WTC11 (cell line): ENCODE data around the gene NXT1. TPM values are rescaled to one million over a fixed set of nuclear protein-coding genes. Genes with fewer than 3 reads are reported as not detected.

Source experiments
- ATAC-seq: fragments of 200-7000 bp; cut with Tn5 transposase; 2 replicates; pipeline ENCODE4 v1.10.0; 2021; ENCODE audit warnings: mild to moderate bottlenecking, moderate library complexity
- CTCF ChIA-PET: fragments of 300-600 bp; sonication (Branson Sonifier 250); formaldehyde crosslinking; loops from one replicate; lab custom pipeline; 2021; ENCODE audit warnings: antibody characterized with exemption; lab: Charles Lee
- POLR2A ChIA-PET: fragments of 350-600 bp; sonication (Branson Sonifier 250); formaldehyde crosslinking; loops from one replicate; lab custom pipeline; 2021; ENCODE audit warnings: antibody characterized with exemption; lab: Charles Lee
- DNase-seq: peaks from one replicate; pipeline ENCODE4 v3.0.0; 2021; ENCODE audit warnings: low spot score
- H3K27ac Mint-ChIP-seq: 2 replicates; pipeline ENCODE4 v1.8.0; 2021; ENCODE audit warnings: mixed read lengths
- H3K27me3 Mint-ChIP-seq: 2 replicates; pipeline ENCODE4 v1.8.0; 2021; ENCODE audit warnings: low read depth, mild to moderate bottlenecking, moderate library complexity, mixed read lengths
- H3K36me3 Mint-ChIP-seq: 2 replicates; pipeline ENCODE4 v1.8.0; 2021; ENCODE audit warnings: mixed read lengths
- H3K4me1 Mint-ChIP-seq: 2 replicates; pipeline ENCODE4 v1.8.0; 2022; ENCODE audit warnings: mixed read lengths
- H3K4me3 Mint-ChIP-seq: 2 replicates; pipeline ENCODE4 v1.8.0; 2021; ENCODE audit warnings: mild to moderate bottlenecking, moderate library complexity, mixed read lengths
- H3K9me3 Mint-ChIP-seq: 2 replicates; pipeline ENCODE4 v1.8.0; 2021; ENCODE audit warnings: mixed read lengths
- CREM ChIP-seq: sonication (generic); formaldehyde crosslinking; IDR thresholded peaks from 2 replicates; pipeline ENCODE4 v1.8.1; 2022; ENCODE audit warnings: mild to moderate bottlenecking, missing genetic modification reagents, moderate library complexity
- IRF2 ChIP-seq: sonication (generic); formaldehyde crosslinking; IDR thresholded peaks from 2 replicates; pipeline ENCODE4 v1.8.0; 2022; ENCODE audit warnings: low read depth, missing genetic modification reagents, borderline replicate concordance
- NFE2L1 ChIP-seq: sonication (generic); formaldehyde crosslinking; IDR thresholded peaks from 2 replicates; pipeline ENCODE4 v1.8.1; 2023; ENCODE audit warnings: missing genetic modification reagents
- OVOL2 ChIP-seq: fragments of 250-450 bp; sonication (Bioruptor Pico); IDR thresholded peaks from 2 replicates; pipeline ENCODE4 v1.9.0; 2021; ENCODE audit warnings: mild to moderate bottlenecking, borderline replicate concordance
- SMAD4 ChIP-seq: sonication (generic); formaldehyde crosslinking; IDR thresholded peaks from 2 replicates; pipeline ENCODE4 v1.8.0; 2022; ENCODE audit warnings: mild to moderate bottlenecking, missing genetic modification reagents
- ZBTB21 ChIP-seq: sonication (generic); formaldehyde crosslinking; IDR thresholded peaks from 2 replicates; pipeline ENCODE4 v1.8.1; 2023; ENCODE audit warnings: mild to moderate bottlenecking, missing genetic modification reagents, borderline replicate concordance
- total RNA-seq: library from RNA; stranded (reverse); gene quantifications from 3 replicates; pipeline ENCODE4 v1.2.3, GENCODE V29; 2021
- TF ChIP-seq, protein P1 (sequence below): sonication (generic); formaldehyde crosslinking; IDR thresholded peaks from 2 replicates; pipeline ENCODE4 v1.8.1; 2022; ENCODE audit warnings: low read depth, missing genetic modification reagents, borderline replicate concordance
- TF ChIP-seq, protein P2 (sequence below): sonication (generic); formaldehyde crosslinking; IDR thresholded peaks from 2 replicates; pipeline ENCODE4 v1.8.1; 2023; ENCODE audit warnings: mild to moderate bottlenecking, moderate library complexity, missing genetic modification reagents
- TF ChIP-seq, protein P3 (sequence below): sonication (generic); formaldehyde crosslinking; IDR thresholded peaks from 2 replicates; pipeline ENCODE4 v1.8.1; 2022; ENCODE audit warnings: mild to moderate bottlenecking, moderate library complexity, missing genetic modification reagents
- TF ChIP-seq, protein P4 (sequence below): fragments of 250-450 bp; sonication (Bioruptor Pico); IDR thresholded peaks from 2 replicates; pipeline ENCODE4 v1.9.0; 2021; ENCODE audit warnings: mild to moderate bottlenecking
- TF ChIP-seq, protein P5 (sequence below): sonication (generic); formaldehyde crosslinking; IDR thresholded peaks from 2 replicates; pipeline ENCODE4 v1.8.1; 2022; ENCODE audit warnings: low read depth, mild to moderate bottlenecking, moderate library complexity, missing genetic modification reagents, borderline replicate concordance
- TF ChIP-seq, protein P6 (sequence below): sonication (generic); formaldehyde crosslinking; IDR thresholded peaks from 2 replicates; pipeline ENCODE4 v1.8.0; 2022; ENCODE audit warnings: mild to moderate bottlenecking, missing genetic modification reagents
- TF ChIP-seq, protein P7 (sequence below): sonication (generic); formaldehyde crosslinking; conservative IDR thresholded peaks from 2 replicates; pipeline ENCODE4 v1.8.1; 2023; ENCODE audit warnings: mild to moderate bottlenecking, low read depth, missing genetic modification reagents, moderate library complexity
- TF ChIP-seq, protein P8 (sequence below): fragments of 250-450 bp; sonication (Bioruptor Pico); IDR thresholded peaks from 2 replicates; pipeline ENCODE4 v2.1.2; 2022; ENCODE audit warnings: mild to moderate bottlenecking, moderate library complexity
- TF ChIP-seq, protein P9 (sequence below): sonication (generic); formaldehyde crosslinking; conservative IDR thresholded peaks from 2 replicates; pipeline ENCODE4 v1.8.1; 2022; ENCODE audit warnings: mild to moderate bottlenecking, missing genetic modification reagents
- TF ChIP-seq, protein P10 (sequence below): fragments of 250-450 bp; sonication (Bioruptor Pico); IDR thresholded peaks from 2 replicates; pipeline ENCODE4 v1.8.0; 2021; ENCODE audit warnings: mild to moderate bottlenecking

Gene NXT1
- total RNA-seq, 1 experiment from 2014 or later = 18.8 TPM

DNA sequence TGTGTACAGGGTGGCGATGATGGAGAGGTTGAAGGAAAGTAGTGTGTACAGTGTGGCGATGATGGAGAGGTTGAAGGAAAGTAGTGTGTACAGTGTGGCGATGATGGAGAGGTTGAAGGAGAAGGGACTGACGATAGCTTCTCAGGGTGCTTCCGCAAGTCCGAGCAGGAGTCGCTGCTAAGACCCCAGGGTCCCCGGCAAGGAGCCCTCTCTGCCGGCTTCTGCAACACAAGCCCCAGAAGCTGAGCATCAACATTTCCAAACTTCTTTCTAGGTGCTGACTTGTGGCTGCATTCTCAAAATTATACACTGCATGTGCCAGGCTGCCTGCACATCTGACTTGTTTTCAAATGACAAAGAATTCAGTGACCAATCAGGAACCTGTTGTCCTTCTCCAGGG, 47.8 kb upstream of the NXT1 start:
- Mint-ChIP-seq H3K4me3 (no peak overlapping the region), H3K9me3 (peaks cover 18% of the 10 kb centered on the region), H3K36me3 (no peaks in the 10 kb centered on the region), H3K4me1 (peaks cover 6% of the 10 kb centered on the region), H3K27ac (no peak overlapping the region), H3K27me3 (no peaks in the 10 kb centered on the region)
- ChIA-PET CTCF (interaction anchor here (0.9 to 1.4 kb wide), 2 partner anchors 18 to 57 kb away, joined by 3 read pairs; no protein-coding TSS in a partner anchor), POLR2A (no interaction called here)
- ATAC-seq (no peak), DNase-seq (no peak)
- TF ChIP-seq, protein P1, sequence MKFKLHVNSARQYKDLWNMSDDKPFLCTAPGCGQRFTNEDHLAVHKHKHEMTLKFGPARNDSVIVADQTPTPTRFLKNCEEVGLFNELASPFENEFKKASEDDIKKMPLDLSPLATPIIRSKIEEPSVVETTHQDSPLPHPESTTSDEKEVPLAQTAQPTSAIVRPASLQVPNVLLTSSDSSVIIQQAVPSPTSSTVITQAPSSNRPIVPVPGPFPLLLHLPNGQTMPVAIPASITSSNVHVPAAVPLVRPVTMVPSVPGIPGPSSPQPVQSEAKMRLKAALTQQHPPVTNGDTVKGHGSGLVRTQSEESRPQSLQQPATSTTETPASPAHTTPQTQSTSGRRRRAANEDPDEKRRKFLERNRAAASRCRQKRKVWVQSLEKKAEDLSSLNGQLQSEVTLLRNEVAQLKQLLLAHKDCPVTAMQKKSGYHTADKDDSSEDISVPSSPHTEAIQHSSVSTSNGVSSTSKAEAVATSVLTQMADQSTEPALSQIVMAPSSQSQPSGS (CRISPR knock-in tag) = no peak
- TF ChIP-seq, protein P2, sequence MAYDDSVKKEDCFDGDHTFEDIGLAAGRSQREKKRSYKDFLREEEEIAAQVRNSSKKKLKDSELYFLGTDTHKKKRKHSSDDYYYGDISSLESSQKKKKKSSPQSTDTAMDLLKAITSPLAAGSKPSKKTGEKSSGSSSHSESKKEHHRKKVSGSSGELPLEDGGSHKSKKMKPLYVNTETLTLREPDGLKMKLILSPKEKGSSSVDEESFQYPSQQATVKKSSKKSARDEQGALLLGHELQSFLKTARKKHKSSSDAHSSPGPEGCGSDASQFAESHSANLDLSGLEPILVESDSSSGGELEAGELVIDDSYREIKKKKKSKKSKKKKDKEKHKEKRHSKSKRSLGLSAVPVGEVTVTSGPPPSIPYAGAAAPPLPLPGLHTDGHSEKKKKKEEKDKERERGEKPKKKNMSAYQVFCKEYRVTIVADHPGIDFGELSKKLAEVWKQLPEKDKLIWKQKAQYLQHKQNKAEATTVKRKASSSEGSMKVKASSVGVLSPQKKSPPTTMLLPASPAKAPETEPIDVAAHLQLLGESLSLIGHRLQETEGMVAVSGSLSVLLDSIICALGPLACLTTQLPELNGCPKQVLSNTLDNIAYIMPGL (CRISPR knock-in tag) = no peak
- TF ChIP-seq, protein P3, sequence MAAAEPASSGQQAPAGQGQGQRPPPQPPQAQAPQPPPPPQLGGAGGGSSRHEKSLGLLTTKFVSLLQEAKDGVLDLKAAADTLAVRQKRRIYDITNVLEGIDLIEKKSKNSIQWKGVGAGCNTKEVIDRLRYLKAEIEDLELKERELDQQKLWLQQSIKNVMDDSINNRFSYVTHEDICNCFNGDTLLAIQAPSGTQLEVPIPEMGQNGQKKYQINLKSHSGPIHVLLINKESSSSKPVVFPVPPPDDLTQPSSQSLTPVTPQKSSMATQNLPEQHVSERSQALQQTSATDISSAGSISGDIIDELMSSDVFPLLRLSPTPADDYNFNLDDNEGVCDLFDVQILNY (CRISPR knock-in tag) = no peak
- TF ChIP-seq, protein P4, sequence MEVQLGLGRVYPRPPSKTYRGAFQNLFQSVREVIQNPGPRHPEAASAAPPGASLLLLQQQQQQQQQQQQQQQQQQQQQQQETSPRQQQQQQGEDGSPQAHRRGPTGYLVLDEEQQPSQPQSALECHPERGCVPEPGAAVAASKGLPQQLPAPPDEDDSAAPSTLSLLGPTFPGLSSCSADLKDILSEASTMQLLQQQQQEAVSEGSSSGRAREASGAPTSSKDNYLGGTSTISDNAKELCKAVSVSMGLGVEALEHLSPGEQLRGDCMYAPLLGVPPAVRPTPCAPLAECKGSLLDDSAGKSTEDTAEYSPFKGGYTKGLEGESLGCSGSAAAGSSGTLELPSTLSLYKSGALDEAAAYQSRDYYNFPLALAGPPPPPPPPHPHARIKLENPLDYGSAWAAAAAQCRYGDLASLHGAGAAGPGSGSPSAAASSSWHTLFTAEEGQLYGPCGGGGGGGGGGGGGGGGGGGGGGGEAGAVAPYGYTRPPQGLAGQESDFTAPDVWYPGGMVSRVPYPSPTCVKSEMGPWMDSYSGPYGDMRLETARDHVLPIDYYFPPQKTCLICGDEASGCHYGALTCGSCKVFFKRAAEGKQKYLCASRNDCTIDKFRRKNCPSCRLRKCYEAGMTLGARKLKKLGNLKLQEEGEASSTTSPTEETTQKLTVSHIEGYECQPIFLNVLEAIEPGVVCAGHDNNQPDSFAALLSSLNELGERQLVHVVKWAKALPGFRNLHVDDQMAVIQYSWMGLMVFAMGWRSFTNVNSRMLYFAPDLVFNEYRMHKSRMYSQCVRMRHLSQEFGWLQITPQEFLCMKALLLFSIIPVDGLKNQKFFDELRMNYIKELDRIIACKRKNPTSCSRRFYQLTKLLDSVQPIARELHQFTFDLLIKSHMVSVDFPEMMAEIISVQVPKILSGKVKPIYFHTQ (CRISPR knock-in tag) = no peak
- TF ChIP-seq IRF2 (CRISPR knock-in tag) (no peak), OVOL2 (CRISPR knock-in tag) (no peak)

DNA sequence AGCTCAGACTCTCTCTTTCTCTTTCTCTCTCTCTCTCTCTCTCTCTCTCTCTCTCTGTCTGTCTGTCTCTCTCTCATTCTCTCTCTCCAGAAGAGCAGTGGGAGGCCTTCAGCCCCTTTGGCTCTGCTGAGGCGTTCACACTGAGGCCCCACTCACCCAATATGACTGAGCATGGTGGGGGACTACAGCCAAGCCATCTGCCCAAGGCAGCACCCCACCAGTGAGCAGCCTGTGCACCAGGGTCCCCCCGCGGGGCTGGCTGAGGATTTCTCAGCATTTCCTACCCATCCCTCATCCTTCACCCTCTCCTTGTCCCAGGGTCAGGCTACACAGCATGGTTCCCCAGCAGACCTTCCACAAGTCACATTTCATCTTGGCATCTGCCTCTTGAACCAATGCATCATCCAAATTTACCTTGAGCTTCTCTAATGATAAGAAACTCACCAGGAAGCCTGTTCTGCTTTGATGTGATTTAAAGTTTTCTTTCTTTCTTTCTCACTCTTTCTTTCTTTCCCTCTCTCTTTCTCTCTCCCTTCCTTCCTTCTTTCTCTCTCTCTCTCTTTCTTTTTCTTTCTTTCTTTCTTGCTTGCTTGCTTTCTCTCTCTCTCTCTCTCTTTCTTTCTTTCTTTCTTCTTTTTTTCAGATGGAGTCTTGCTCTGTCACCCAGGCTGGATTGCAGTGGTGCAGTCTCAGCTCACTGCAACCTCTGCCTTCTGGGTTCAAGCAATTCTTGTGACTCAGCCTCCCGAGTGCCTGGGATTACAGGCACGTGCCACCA, 47.1 kb upstream of the NXT1 start:
- Mint-ChIP-seq H3K4me1 (peaks cover 1% of the 10 kb centered on the region), H3K9me3 (peaks cover 25% of the 10 kb centered on the region), H3K4me3 (no peak overlapping the region), H3K36me3 (no peaks in the 10 kb centered on the region), H3K27me3 (no peaks in the 10 kb centered on the region; the same call in 1 of the 2 replicates), H3K27ac (no peak overlapping the region)
- ChIA-PET POLR2A (no interaction called here), CTCF (no interaction called here)
- ATAC-seq = no peak
- no peak for DNase-seq
- TF ChIP-seq SMAD4 (CRISPR knock-in tag) (no peak), ZBTB21 (CRISPR knock-in tag) (no peak), NFE2L1 (CRISPR knock-in tag) (no peak), CREM (CRISPR knock-in tag) (no peak)
- TF ChIP-seq, protein P5, sequence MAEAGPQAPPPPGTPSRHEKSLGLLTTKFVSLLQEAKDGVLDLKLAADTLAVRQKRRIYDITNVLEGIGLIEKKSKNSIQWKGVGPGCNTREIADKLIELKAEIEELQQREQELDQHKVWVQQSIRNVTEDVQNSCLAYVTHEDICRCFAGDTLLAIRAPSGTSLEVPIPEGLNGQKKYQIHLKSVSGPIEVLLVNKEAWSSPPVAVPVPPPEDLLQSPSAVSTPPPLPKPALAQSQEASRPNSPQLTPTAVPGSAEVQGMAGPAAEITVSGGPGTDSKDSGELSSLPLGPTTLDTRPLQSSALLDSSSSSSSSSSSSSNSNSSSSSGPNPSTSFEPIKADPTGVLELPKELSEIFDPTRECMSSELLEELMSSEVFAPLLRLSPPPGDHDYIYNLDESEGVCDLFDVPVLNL = no peak
- TF ChIP-seq, protein P6, sequence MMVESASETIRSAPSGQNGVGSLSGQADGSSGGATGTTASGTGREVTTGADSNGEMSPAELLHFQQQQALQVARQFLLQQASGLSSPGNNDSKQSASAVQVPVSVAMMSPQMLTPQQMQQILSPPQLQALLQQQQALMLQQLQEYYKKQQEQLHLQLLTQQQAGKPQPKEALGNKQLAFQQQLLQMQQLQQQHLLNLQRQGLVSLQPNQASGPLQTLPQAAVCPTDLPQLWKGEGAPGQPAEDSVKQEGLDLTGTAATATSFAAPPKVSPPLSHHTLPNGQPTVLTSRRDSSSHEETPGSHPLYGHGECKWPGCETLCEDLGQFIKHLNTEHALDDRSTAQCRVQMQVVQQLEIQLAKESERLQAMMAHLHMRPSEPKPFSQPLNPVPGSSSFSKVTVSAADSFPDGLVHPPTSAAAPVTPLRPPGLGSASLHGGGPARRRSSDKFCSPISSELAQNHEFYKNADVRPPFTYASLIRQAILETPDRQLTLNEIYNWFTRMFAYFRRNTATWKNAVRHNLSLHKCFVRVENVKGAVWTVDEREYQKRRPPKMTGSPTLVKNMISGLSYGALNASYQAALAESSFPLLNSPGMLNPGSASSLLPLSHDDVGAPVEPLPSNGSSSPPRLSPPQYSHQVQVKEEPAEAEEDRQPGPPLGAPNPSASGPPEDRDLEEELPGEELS (CRISPR knock-in tag) = no peak
- TF ChIP-seq, protein P7, sequence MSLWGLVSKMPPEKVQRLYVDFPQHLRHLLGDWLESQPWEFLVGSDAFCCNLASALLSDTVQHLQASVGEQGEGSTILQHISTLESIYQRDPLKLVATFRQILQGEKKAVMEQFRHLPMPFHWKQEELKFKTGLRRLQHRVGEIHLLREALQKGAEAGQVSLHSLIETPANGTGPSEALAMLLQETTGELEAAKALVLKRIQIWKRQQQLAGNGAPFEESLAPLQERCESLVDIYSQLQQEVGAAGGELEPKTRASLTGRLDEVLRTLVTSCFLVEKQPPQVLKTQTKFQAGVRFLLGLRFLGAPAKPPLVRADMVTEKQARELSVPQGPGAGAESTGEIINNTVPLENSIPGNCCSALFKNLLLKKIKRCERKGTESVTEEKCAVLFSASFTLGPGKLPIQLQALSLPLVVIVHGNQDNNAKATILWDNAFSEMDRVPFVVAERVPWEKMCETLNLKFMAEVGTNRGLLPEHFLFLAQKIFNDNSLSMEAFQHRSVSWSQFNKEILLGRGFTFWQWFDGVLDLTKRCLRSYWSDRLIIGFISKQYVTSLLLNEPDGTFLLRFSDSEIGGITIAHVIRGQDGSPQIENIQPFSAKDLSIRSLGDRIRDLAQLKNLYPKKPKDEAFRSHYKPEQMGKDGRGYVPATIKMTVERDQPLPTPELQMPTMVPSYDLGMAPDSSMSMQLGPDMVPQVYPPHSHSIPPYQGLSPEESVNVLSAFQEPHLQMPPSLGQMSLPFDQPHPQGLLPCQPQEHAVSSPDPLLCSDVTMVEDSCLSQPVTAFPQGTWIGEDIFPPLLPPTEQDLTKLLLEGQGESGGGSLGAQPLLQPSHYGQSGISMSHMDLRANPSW = no peak
- TF ChIP-seq, protein P8, sequence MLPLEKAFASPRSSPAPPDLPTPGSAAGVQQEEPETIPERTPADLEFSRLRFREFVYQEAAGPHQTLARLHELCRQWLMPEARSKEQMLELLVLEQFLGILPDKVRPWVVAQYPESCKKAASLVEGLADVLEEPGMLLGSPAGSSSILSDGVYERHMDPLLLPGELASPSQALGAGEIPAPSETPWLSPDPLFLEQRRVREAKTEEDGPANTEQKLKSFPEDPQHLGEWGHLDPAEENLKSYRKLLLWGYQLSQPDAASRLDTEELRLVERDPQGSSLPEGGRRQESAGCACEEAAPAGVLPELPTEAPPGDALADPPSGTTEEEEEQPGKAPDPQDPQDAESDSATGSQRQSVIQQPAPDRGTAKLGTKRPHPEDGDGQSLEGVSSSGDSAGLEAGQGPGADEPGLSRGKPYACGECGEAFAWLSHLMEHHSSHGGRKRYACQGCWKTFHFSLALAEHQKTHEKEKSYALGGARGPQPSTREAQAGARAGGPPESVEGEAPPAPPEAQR (CRISPR knock-in tag) = no peak
- TF ChIP-seq, protein P9, sequence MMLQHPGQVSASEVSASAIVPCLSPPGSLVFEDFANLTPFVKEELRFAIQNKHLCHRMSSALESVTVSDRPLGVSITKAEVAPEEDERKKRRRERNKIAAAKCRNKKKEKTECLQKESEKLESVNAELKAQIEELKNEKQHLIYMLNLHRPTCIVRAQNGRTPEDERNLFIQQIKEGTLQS (CRISPR knock-in tag) = no peak
- TF ChIP-seq, protein P10, sequence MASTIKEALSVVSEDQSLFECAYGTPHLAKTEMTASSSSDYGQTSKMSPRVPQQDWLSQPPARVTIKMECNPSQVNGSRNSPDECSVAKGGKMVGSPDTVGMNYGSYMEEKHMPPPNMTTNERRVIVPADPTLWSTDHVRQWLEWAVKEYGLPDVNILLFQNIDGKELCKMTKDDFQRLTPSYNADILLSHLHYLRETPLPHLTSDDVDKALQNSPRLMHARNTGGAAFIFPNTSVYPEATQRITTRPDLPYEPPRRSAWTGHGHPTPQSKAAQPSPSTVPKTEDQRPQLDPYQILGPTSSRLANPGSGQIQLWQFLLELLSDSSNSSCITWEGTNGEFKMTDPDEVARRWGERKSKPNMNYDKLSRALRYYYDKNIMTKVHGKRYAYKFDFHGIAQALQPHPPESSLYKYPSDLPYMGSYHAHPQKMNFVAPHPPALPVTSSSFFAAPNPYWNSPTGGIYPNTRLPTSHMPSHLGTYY (CRISPR knock-in tag) = no peak
